Activated naive CD4-positive, alpha-beta T cell treated with anti-CD3 and anti-CD28 coated beads, Interleukin-2, amount 10 ng/mL, durations not matched to agents 7 days and 5 days (primary cell): Measurements from ENCODE around the gene PLXNC1.
A peak's percentile ranks its signal among the peaks of the same experiment; 100 is the strongest.

Source experiments
- CTCF ChIA-PET: fragments of 350-600 bp; sonication (Branson Sonifier 250); formaldehyde crosslinking; loops from one replicate; lab custom pipeline; 2021; ENCODE audit warnings: antibody characterized with exemption; lab: Charles Lee
- DNase-seq: peaks from one replicate; pipeline ENCODE4 v3.0.0-alpha.2; 2020
- H3K27ac Mint-ChIP-seq: one replicate; pipeline ENCODE4 v1.8.0; 2021; ENCODE audit warnings: mild to moderate bottlenecking, moderate library complexity, mixed read lengths
- H3K27me3 Mint-ChIP-seq: one replicate; pipeline ENCODE4 v1.8.0; 2021; ENCODE audit warnings: mild to moderate bottlenecking, mixed read lengths
- H3K36me3 Mint-ChIP-seq: one replicate; pipeline ENCODE4 v1.8.0; 2021; ENCODE audit warnings: mixed read lengths
- H3K4me1 Mint-ChIP-seq: one replicate; pipeline ENCODE4 v1.8.0; 2021; ENCODE audit warnings: mixed read lengths
- H3K4me3 Mint-ChIP-seq: one replicate; pipeline ENCODE4 v1.8.0; 2021; ENCODE audit warnings: mild to moderate bottlenecking, moderate library complexity, mixed read lengths
- H3K9me3 Mint-ChIP-seq: one replicate; pipeline ENCODE4 v1.8.0; 2021; ENCODE audit warnings: mixed read lengths

PLXNC1 gene

GRCh38 chr12:94273272-94273671, 124.9 kb downstream of the PLXNC1 start:
- Mint-ChIP-seq H3K9me3 (no peaks in the 10 kb centered on the region), H3K36me3 (peaks cover 54% of the 10 kb centered on the region), H3K27me3 (no peaks in the 10 kb centered on the region), H3K4me1 (peaks cover 22% of the 10 kb centered on the region), H3K4me3 (no peak overlapping the region), H3K27ac (no peak overlapping the region)
- CTCF ChIA-PET = interaction anchor here (0.8 kb wide), 1 partner anchor 9 kb away, joined by 4 read pairs; no protein-coding TSS in a partner anchor
- DNase-seq = no peak

- no peak for DNase-seq
- Mint-ChIP-seq H3K27ac (no peak overlapping the region), H3K9me3 (no peaks in the 10 kb centered on the region), H3K36me3 (peaks cover 59% of the 10 kb centered on the region), H3K4me1 (peaks cover 4% of the 10 kb centered on the region), H3K27me3 (no peaks in the 10 kb centered on the region), H3K4me3 (no peak overlapping the region)
- CTCF ChIA-PET = interaction anchor here (1.0 kb wide), 1 partner anchor 11 kb away, joined by 3 read pairs; no protein-coding TSS in a partner anchor
These were observed 128.3 kb downstream of the PLXNC1 start for GRCh38 chr12:94276725-94277124.

- no peak overlapping the region for H3K27ac Mint-ChIP-seq
- CTCF ChIA-PET = no interaction called here
- no peaks in the 10 kb centered on the region for H3K27me3 Mint-ChIP-seq
- peaks cover 59% of the 10 kb centered on the region for H3K36me3 Mint-ChIP-seq
- no peaks in the 10 kb centered on the region for H3K9me3 Mint-ChIP-seq
- H3K4me3 Mint-ChIP-seq = no peak overlapping the region
- peaks cover 11% of the 10 kb centered on the region for H3K4me1 Mint-ChIP-seq
- DNase-seq = no peak
These were observed 129.1 kb downstream of the PLXNC1 start for GRCh38 chr12:94277426-94278000.

GRCh38 chr12:94280063-94280462, 131.7 kb downstream of the PLXNC1 start:
- Mint-ChIP-seq H3K27ac (no peak overlapping the region), H3K4me1 (peaks cover 30% of the 10 kb centered on the region), H3K27me3 (no peaks in the 10 kb centered on the region), H3K9me3 (no peaks in the 10 kb centered on the region), H3K4me3 (no peak overlapping the region), H3K36me3 (peaks cover 63% of the 10 kb centered on the region)
- no peak for DNase-seq
- CTCF ChIA-PET = no interaction called here

GRCh38 chr12:94282675-94283074, 134.3 kb downstream of the PLXNC1 start:
- peak; percentile 72 for DNase-seq
- CTCF ChIA-PET = interaction anchor here (0.9 kb wide), 1 partner anchor 10 kb away, joined by 4 read pairs; no protein-coding TSS in a partner anchor
- Mint-ChIP-seq H3K9me3 (no peaks in the 10 kb centered on the region), H3K36me3 (peaks cover 69% of the 10 kb centered on the region), H3K4me3 (peak overlapping the region; percentile 49), H3K27me3 (no peaks in the 10 kb centered on the region), H3K4me1 (peaks cover 30% of the 10 kb centered on the region), H3K27ac (peak overlapping the region; percentile 91)

GRCh38 chr12:94284046-94284445, 135.7 kb downstream of the PLXNC1 start:
- H3K27ac Mint-ChIP-seq = no peak overlapping the region
- no peak overlapping the region for H3K4me3 Mint-ChIP-seq
- H3K4me1 Mint-ChIP-seq = peaks cover 30% of the 10 kb centered on the region
- no peak for DNase-seq
- CTCF ChIA-PET = no interaction called here
- H3K9me3 Mint-ChIP-seq = no peaks in the 10 kb centered on the region
- H3K27me3 Mint-ChIP-seq = no peaks in the 10 kb centered on the region
- H3K36me3 Mint-ChIP-seq = peaks cover 67% of the 10 kb centered on the region

- peaks cover 67% of the 10 kb centered on the region for H3K36me3 Mint-ChIP-seq
These were observed 136.5 kb downstream of the PLXNC1 start for GRCh38 chr12:94284859-94285258.

GRCh38 chr12:94285943-94286582, 137.7 kb downstream of the PLXNC1 start:
- Mint-ChIP-seq H3K9me3 (no peaks in the 10 kb centered on the region), H3K36me3 (peaks cover 65% of the 10 kb centered on the region)

More at GRCh38 chr12:94284859-94285258, 136.5 kb downstream of the PLXNC1 start:
- H3K27me3 Mint-ChIP-seq = no peaks in the 10 kb centered on the region
- no peaks in the 10 kb centered on the region for H3K9me3 Mint-ChIP-seq
- H3K4me1 Mint-ChIP-seq = peaks cover 30% of the 10 kb centered on the region
- no peak for DNase-seq
- CTCF ChIA-PET = interaction anchor here (1.5 kb wide), 1 partner anchor 19 kb away, joined by 3 read pairs; no protein-coding TSS in a partner anchor
- peak overlapping the region; percentile 45 for H3K27ac Mint-ChIP-seq
- H3K4me3 Mint-ChIP-seq = no peak overlapping the region

GRCh38 chr12:94286583-94287244, 138.3 kb downstream of the PLXNC1 start:
- H3K27ac Mint-ChIP-seq = no peak overlapping the region
- CTCF ChIA-PET = no interaction called here
- H3K9me3 Mint-ChIP-seq = no peaks in the 10 kb centered on the region
- no peaks in the 10 kb centered on the region for H3K27me3 Mint-ChIP-seq
- peaks cover 27% of the 10 kb centered on the region for H3K4me1 Mint-ChIP-seq
- no peak for DNase-seq
- no peak overlapping the region for H3K4me3 Mint-ChIP-seq
- peaks cover 63% of the 10 kb centered on the region for H3K36me3 Mint-ChIP-seq

More at GRCh38 chr12:94285943-94286582, 137.7 kb downstream of the PLXNC1 start:
- no peaks in the 10 kb centered on the region for H3K27me3 Mint-ChIP-seq
- H3K4me3 Mint-ChIP-seq = no peak overlapping the region
- peaks cover 30% of the 10 kb centered on the region for H3K4me1 Mint-ChIP-seq
- no peak overlapping the region for H3K27ac Mint-ChIP-seq
- CTCF ChIA-PET = interaction anchor here (1.5 kb wide), 1 partner anchor 18 kb away, joined by 3 read pairs; no protein-coding TSS in a partner anchor
- no peak for DNase-seq

GRCh38 chr12:94287245-94287628, 138.9 kb downstream of the PLXNC1 start:
- H3K36me3 Mint-ChIP-seq = peaks cover 61% of the 10 kb centered on the region
- H3K4me1 Mint-ChIP-seq = peaks cover 22% of the 10 kb centered on the region
- H3K9me3 Mint-ChIP-seq = no peaks in the 10 kb centered on the region
- H3K4me3 Mint-ChIP-seq = no peak overlapping the region
- CTCF ChIA-PET = interaction anchor here (0.8 kb wide), 1 partner anchor 11 kb away, joined by 3 read pairs; no protein-coding TSS in a partner anchor
- DNase-seq = no peak
- H3K27me3 Mint-ChIP-seq = no peaks in the 10 kb centered on the region
- no peak overlapping the region for H3K27ac Mint-ChIP-seq

- Mint-ChIP-seq H3K4me1 (peaks cover 3% of the 10 kb centered on the region), H3K4me3 (no peak overlapping the region), H3K9me3 (no peaks in the 10 kb centered on the region), H3K36me3 (peaks cover 51% of the 10 kb centered on the region), H3K27ac (no peak overlapping the region), H3K27me3 (no peaks in the 10 kb centered on the region)
- CTCF ChIA-PET = interaction anchor here (1.0 to 1.2 kb wide), 2 partner anchors 16 to 81 kb away, joined by 3 read pairs; no protein-coding TSS in a partner anchor
- DNase-seq = no peak
These were observed 141.3 kb downstream of the PLXNC1 start for GRCh38 chr12:94289461-94290312.

- Mint-ChIP-seq H3K36me3 (peaks cover 51% of the 10 kb centered on the region), H3K27me3 (no peaks in the 10 kb centered on the region), H3K9me3 (no peaks in the 10 kb centered on the region), H3K27ac (no peak overlapping the region), H3K4me3 (no peak overlapping the region), H3K4me1 (no peaks in the 10 kb centered on the region)
- DNase-seq = no peak
- CTCF ChIA-PET = interaction anchor here (1.2 kb wide), 1 partner anchor 82 kb away, joined by 3 read pairs; no protein-coding TSS in a partner anchor
These were observed 142.0 kb downstream of the PLXNC1 start for GRCh38 chr12:94290353-94290752.

GRCh38 chr12:94297096-94297699, 148.8 kb downstream of the PLXNC1 start:
- Mint-ChIP-seq H3K4me3 (no peak overlapping the region), H3K9me3 (no peaks in the 10 kb centered on the region), H3K27ac (no peak overlapping the region), H3K36me3 (peaks cover 74% of the 10 kb centered on the region), H3K27me3 (no peaks in the 10 kb centered on the region), H3K4me1 (peaks cover 7% of the 10 kb centered on the region)
- CTCF ChIA-PET = no interaction called here
- DNase-seq = no peak
